Choroid plexus epithelial cell (primary cell): ENCODE measurements around the gene MRC2.

Source experiments
- DNase-seq: peaks from one replicate; pipeline ENCODE4 v3.0.0-alpha.2; 2010; ENCODE audit warnings: low read depth
- H3K4me3 ChIP-seq: 2 replicates; pipeline ENCODE4 v1.5.1; 2011; ENCODE audit warnings: low read depth, mild to moderate bottlenecking, control low read depth, low read length, moderate library complexity
- TF ChIP-seq, protein P1 (sequence below): conservative IDR thresholded peaks from 2 replicates; pipeline ENCODE4 v1.5.1; 2011; ENCODE audit warnings: low read depth, mild to moderate bottlenecking, control low read depth, inconsistent platforms, low read length, moderate library complexity

MRC2 gene

DNA sequence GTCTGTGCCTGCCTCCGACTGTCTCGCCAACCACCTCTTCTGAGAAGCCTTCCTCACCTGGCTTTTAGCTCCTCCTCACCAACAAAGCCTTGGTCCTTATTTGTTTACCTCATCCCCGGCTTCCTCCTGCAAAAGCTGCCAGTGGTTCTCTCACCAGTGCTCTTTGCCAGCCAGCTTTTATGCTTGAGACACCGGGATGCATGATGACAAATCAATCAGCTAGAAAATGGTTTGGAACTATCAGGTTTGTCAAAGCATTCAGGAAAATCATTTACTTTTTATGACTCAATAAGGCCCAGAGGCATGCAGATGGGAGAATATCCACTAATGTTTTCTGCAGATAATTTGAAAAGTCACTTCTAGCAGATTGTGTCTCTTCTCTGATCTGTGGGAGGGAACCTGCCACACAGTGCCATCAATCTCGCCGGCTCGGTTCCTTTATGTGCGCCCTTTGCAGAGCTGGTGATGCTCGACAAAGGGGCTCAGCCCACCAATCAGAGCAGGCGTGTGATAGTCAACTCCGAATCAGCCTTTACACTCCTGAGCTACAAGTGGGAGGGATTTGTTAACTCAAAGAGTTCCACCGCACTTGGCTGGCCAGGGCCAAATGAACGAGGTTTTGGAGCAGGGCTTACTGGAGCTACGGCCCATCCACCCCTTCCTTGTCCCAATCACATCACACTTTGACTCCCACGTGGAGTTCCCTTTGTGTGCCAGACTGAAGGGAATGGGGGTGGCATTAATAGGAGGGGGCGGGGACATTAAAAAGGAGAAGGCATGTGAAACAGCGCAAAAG is 85.8 kb downstream of the MRC2 start:
- H3K4me3 ChIP-seq: no peak overlapping the region
- TF ChIP-seq, protein P1, sequence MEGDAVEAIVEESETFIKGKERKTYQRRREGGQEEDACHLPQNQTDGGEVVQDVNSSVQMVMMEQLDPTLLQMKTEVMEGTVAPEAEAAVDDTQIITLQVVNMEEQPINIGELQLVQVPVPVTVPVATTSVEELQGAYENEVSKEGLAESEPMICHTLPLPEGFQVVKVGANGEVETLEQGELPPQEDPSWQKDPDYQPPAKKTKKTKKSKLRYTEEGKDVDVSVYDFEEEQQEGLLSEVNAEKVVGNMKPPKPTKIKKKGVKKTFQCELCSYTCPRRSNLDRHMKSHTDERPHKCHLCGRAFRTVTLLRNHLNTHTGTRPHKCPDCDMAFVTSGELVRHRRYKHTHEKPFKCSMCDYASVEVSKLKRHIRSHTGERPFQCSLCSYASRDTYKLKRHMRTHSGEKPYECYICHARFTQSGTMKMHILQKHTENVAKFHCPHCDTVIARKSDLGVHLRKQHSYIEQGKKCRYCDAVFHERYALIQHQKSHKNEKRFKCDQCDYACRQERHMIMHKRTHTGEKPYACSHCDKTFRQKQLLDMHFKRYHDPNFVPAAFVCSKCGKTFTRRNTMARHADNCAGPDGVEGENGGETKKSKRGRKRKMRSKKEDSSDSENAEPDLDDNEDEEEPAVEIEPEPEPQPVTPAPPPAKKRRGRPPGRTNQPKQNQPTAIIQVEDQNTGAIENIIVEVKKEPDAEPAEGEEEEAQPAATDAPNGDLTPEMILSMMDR: no peak
- DNase-seq: no peak

DNA sequence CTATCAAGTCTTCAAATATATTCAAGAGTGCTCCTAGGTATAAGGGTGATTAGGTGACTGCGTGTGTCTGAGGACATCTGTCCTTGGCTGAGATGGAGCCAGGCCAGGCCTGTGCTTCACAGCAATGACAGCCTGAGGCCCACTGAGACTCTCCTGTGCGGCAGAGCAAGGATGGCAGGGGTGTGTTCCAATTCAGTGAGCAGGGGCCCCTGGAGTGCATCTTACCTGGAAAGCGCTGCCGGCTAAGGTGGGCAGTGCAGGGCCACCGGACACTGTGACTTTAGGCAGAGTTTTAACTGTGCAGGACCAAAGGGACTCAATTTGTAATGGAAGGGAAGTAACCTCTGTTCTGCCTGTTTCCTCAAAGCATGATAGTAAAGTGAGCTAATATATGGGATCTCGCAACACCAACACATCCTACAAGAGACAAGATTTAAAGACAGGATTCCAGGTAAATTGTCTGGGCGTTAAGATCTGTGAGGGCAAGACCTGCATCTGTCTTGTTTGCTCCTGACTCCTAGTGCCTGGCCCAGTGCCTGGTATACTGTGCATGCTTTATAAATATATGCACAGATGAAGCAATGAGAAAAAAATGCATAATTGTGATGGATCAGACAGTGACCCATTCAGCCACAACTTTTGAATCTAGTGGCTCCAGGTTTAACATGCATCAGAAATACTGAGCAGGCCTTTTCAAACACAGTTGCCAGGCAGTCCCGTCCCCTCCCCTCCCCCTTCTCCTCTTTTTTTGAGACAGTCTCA is 86.7 kb downstream of the MRC2 start:
- no peak overlapping the region for H3K4me3 ChIP-seq
- TF ChIP-seq, protein P1: no peak
- peak; percentile 36 for DNase-seq

DNA sequence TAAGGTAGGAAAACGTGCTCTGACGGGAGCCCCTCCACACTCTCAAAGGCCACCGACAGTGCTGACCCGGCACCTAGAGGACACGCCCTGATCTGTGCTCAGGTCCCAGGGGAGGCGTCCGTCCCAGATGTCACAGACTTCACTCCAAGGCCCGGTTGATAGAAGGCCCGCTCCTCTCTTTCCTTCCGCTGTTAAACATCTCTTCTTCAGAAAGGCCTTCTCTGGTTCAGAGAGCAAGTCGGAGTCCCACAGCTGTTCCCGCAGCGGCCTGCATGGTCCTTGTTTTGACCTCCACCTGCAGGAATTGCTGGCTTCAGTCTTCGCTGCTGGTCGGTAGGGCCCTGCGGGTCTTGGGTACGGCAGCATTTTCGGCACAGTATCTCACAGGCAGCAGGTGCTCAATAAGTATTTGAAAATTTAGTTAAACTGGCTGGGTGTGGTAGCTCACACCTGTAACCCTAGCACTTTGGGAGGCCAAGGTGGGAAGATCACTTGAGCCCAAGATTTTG is 88.5 kb downstream of the MRC2 start:
- TF ChIP-seq, protein P1: no peak
- H3K4me3 ChIP-seq: no peak overlapping the region
- DNase-seq: no peak

DNA sequence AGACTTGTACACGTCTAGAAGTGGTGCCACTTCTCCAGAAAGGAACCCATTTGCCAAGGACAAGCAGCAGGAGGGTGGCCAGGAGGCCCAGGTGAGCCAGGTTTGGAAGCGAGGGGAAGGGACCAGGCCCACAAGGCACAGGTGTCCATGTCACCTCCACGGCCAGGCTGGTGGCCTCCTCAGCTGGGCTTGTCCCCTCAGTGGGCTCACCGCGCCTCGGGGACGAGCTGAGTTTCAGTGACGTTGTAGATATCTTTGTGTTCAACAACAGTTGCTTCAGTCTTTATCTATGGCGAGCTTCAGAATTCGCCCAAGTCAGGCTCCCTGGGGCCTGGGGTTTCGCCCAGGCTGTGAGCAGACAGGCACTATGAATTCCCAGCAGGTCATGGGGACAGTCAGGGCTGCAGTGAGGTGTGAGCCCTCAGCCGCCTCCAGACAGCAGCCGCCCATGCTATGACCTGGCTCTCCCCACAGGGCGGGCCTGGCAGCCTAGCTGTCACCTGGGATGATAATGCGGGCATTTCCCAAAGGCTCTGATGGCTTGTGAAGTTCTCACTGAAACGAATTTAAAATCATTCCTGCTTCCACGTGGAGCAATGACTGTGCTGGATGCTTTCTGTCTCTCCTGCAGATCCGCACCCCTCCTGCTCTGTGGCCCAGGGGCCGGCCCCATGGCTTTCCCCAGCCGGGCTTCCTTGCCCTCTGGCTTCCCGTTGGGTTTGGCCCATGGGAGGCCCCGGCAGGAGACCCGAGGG is 89.5 kb downstream of the MRC2 start:
- TF ChIP-seq, protein P1: no peak
- H3K4me3 ChIP-seq: no peak overlapping the region
- DNase-seq: no peak

DNA sequence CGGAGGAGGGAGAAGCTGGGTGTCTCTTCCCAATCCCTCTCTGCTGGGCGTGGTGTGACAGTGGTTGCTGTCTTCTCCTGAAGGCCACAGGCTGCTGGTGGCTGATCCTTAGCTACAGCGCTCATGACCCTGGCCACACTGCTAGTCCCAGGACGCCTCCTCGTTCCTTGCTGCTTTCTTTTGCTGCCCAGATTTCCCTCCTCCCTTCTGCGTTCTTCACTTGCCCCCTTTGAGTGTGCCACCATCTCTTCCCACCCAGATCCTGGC is 90.1 kb downstream of the MRC2 start:
- no peak overlapping the region for H3K4me3 ChIP-seq
- DNase-seq: no peak
- TF ChIP-seq, protein P1: no peak

DNA sequence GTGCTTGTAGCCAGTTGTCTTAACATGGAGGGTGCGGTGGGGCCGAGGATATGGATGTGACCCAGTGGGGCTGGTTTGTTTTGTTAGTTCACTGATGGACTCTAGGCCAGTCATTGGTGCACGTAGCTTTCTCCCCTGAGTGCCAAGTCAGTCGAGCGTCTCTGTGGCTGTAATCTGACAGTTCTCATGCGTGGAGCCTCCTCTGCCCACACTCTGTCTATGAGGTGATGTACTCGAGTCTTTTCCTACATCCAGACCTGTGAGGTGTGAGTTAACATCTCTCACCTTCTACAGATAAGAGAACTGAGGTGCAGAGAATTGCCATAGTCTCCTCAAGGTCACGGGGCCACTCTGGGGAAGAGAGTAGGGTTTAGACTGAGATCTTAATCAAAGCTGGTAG is 90.4 kb downstream of the MRC2 start:
- DNase-seq: no peak
- TF ChIP-seq, protein P1: no peak

More for the DNA sequence above, 90.4 kb downstream of the MRC2 start:
- no peak overlapping the region for H3K4me3 ChIP-seq
